ENCODE measurements around the gene KCNIP4.

Gene KCNIP4

GRCh38 chr4:20922962-20923361 is 1025.6 kb downstream of the KCNIP4 start:
- H3K4me1 ChIP-seq (ENCODE audit: insufficient read depth, low read length), result no peaks in the 10 kb centered on the region
- no peak overlapping the region for H3K9ac ChIP-seq (ENCODE audit: low read length)
- H3K27me3 ChIP-seq (ENCODE audit: control insufficient read depth in 1 of 2, insufficient read depth in 2 of 2, low read length in 2 of 2), result no peaks in the 10 kb centered on the region
- H3K36me3 ChIP-seq (ENCODE audit: insufficient read depth, low read length), result no peaks in the 10 kb centered on the region
- no peak overlapping the region for H3K4me3 ChIP-seq (ENCODE audit: low read depth in 1 of 2, low read length in 2 of 2)
- no peaks in the 10 kb centered on the region for H3K9me3 ChIP-seq (ENCODE audit: low read length)
- no peak overlapping the region for H3K27ac ChIP-seq (ENCODE audit: low read depth, low read length)

DNA sequence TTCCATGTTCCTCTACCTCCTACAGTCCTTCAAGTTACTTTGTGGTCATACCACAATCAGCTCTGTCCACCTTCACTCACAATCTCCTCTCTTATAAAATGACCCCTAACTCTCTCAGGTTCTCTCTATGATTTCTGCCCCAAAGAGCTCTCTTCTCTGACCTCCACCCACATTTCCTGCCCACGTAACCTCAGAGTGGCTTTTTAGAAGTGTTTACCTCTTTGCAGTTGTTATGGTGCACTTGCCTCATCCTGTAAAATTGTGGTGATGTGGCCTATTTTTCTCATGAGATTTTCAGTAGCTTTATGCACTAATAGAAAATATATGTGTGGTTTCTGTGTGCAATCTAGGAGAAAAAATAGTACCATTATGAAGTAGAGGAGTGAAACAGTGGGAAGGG is 1032.5 kb downstream of the KCNIP4 start:
- Histone ChIP-seq H3K9me3 (ENCODE audit: low read length) (no peaks in the 10 kb centered on the region), H3K27ac (ENCODE audit: low read depth, low read length) (no peak overlapping the region), H3K4me3 (ENCODE audit: low read depth in 1 of 2, low read length in 2 of 2) (no peak overlapping the region), H3K36me3 (ENCODE audit: insufficient read depth, low read length) (no peaks in the 10 kb centered on the region), H3K27me3 (ENCODE audit: control insufficient read depth in 1 of 2, insufficient read depth in 2 of 2, low read length in 2 of 2) (no peaks in the 10 kb centered on the region), H3K4me1 (ENCODE audit: insufficient read depth, low read length) (no peaks in the 10 kb centered on the region), H3K9ac (ENCODE audit: low read length) (no peak overlapping the region)

DNA sequence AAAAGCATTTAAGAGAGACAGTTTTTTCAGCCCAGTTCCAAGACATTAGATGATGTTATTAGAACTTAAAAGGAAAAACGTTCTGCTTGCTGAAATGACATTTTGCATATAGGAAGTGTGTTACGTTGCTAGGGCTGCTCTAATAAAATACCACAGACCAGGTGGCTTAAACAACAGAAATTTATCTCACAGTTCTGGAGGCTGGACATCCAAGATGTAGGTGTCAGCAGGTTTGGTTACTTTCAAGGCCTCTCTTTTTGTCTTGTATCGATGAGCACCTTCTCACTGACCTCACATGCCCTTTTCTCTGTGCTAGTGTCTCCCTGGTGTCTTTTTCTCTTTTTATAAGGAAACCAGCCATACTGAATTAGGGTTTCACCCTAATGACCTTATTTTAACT is 1043.6 kb downstream of the KCNIP4 start:
- no peaks in the 10 kb centered on the region for H3K36me3 ChIP-seq (ENCODE audit: insufficient read depth, low read length)
- no peak overlapping the region for H3K4me3 ChIP-seq (ENCODE audit: low read depth in 1 of 2, low read length in 2 of 2)
- no peak overlapping the region for H3K27ac ChIP-seq (ENCODE audit: low read depth, low read length)
- no peaks in the 10 kb centered on the region for H3K9me3 ChIP-seq (ENCODE audit: low read length)
- H3K9ac ChIP-seq (ENCODE audit: low read length), result no peak overlapping the region
- H3K27me3 ChIP-seq (ENCODE audit: control insufficient read depth in 1 of 2, insufficient read depth in 2 of 2, low read length in 2 of 2), result no peaks in the 10 kb centered on the region
- H3K4me1 ChIP-seq (ENCODE audit: insufficient read depth, low read length), result peaks cover 9% of the 10 kb centered on the region

DNA sequence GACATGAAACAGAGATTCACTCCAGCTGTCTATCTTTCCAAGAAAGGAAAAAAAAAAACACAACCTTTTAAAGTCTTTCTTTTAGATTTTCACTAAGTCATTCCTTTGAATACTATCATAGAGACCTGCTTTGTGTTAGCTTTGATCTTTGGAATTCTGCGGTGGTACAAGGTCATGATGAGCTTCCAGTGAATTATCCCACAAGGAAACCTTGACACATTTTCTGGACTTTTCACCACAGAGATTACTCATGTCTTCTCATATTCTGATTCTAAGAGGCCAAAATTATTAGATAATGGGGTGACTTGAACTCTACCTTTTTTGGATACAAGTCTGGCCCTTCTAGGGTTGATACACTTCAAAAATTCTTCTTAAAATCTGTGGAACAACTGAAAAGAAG is 1046.7 kb downstream of the KCNIP4 start:
- H3K4me3 ChIP-seq (ENCODE audit: low read depth in 1 of 2, low read length in 2 of 2), result no peak overlapping the region
- no peaks in the 10 kb centered on the region for H3K9me3 ChIP-seq (ENCODE audit: low read length)
- H3K9ac ChIP-seq (ENCODE audit: low read length), result no peak overlapping the region
- peaks cover 9% of the 10 kb centered on the region for H3K4me1 ChIP-seq (ENCODE audit: insufficient read depth, low read length)
- H3K27ac ChIP-seq (ENCODE audit: low read depth, low read length), result no peak overlapping the region
- no peaks in the 10 kb centered on the region for H3K27me3 ChIP-seq (ENCODE audit: control insufficient read depth in 1 of 2, insufficient read depth in 2 of 2, low read length in 2 of 2)
- no peaks in the 10 kb centered on the region for H3K36me3 ChIP-seq (ENCODE audit: insufficient read depth, low read length)

GRCh38 chr4:20899591-20899990 is 1049.0 kb downstream of the KCNIP4 start:
- Histone ChIP-seq H3K27ac (ENCODE audit: low read depth, low read length) (no peak overlapping the region), H3K9me3 (ENCODE audit: low read length) (no peaks in the 10 kb centered on the region), H3K36me3 (ENCODE audit: insufficient read depth, low read length) (no peaks in the 10 kb centered on the region), H3K4me1 (ENCODE audit: insufficient read depth, low read length) (peaks cover 9% of the 10 kb centered on the region), H3K4me3 (ENCODE audit: low read depth in 1 of 2, low read length in 2 of 2) (no peak overlapping the region), H3K27me3 (ENCODE audit: control insufficient read depth in 1 of 2, insufficient read depth in 2 of 2, low read length in 2 of 2) (no peaks in the 10 kb centered on the region), H3K9ac (ENCODE audit: low read length) (no peak overlapping the region)

GRCh38 chr4:20895988-20896387 is 1052.6 kb downstream of the KCNIP4 start:
- peaks cover 9% of the 10 kb centered on the region for H3K4me1 ChIP-seq (ENCODE audit: insufficient read depth, low read length)
- H3K27ac ChIP-seq (ENCODE audit: low read depth, low read length), result no peak overlapping the region
- H3K27me3 ChIP-seq (ENCODE audit: control insufficient read depth in 1 of 2, insufficient read depth in 2 of 2, low read length in 2 of 2), result no peaks in the 10 kb centered on the region
- no peaks in the 10 kb centered on the region for H3K36me3 ChIP-seq (ENCODE audit: insufficient read depth, low read length)
- H3K9me3 ChIP-seq (ENCODE audit: low read length), result no peaks in the 10 kb centered on the region
- H3K9ac ChIP-seq (ENCODE audit: low read length), result no peak overlapping the region
- no peak overlapping the region for H3K4me3 ChIP-seq (ENCODE audit: low read depth in 1 of 2, low read length in 2 of 2)

- H3K27me3 ChIP-seq (ENCODE audit: control insufficient read depth in 1 of 2, insufficient read depth in 2 of 2, low read length in 2 of 2), result no peaks in the 10 kb centered on the region
- H3K4me3 ChIP-seq (ENCODE audit: low read depth in 1 of 2, low read length in 2 of 2), result no peak overlapping the region
- no peak overlapping the region for H3K9ac ChIP-seq (ENCODE audit: low read length)
- no peaks in the 10 kb centered on the region for H3K36me3 ChIP-seq (ENCODE audit: insufficient read depth, low read length)
- H3K9me3 ChIP-seq (ENCODE audit: low read length), result no peaks in the 10 kb centered on the region
- H3K4me1 ChIP-seq (ENCODE audit: insufficient read depth, low read length), result peaks cover 3% of the 10 kb centered on the region
- no peak overlapping the region for H3K27ac ChIP-seq (ENCODE audit: low read depth, low read length)
Observed at GRCh38 chr4:20895208-20895607, 1053.4 kb downstream of the KCNIP4 start.

GRCh38 chr4:20890761-20891160 is 1057.8 kb downstream of the KCNIP4 start:
- H3K27me3 ChIP-seq (ENCODE audit: control insufficient read depth in 1 of 2, insufficient read depth in 2 of 2, low read length in 2 of 2), result no peaks in the 10 kb centered on the region
- H3K9me3 ChIP-seq (ENCODE audit: low read length), result no peaks in the 10 kb centered on the region
- H3K4me1 ChIP-seq (ENCODE audit: insufficient read depth, low read length), result no peaks in the 10 kb centered on the region
- no peaks in the 10 kb centered on the region for H3K36me3 ChIP-seq (ENCODE audit: insufficient read depth, low read length)
- no peak overlapping the region for H3K27ac ChIP-seq (ENCODE audit: low read depth, low read length)
- H3K4me3 ChIP-seq (ENCODE audit: low read depth in 1 of 2, low read length in 2 of 2), result no peak overlapping the region
- no peak overlapping the region for H3K9ac ChIP-seq (ENCODE audit: low read length)

- Histone ChIP-seq H3K4me1 (ENCODE audit: insufficient read depth, low read length) (no peaks in the 10 kb centered on the region), H3K9ac (ENCODE audit: low read length) (no peak overlapping the region), H3K27me3 (ENCODE audit: control insufficient read depth in 1 of 2, insufficient read depth in 2 of 2, low read length in 2 of 2) (no peaks in the 10 kb centered on the region), H3K4me3 (ENCODE audit: low read depth in 1 of 2, low read length in 2 of 2) (no peak overlapping the region), H3K36me3 (ENCODE audit: insufficient read depth, low read length) (no peaks in the 10 kb centered on the region), H3K9me3 (ENCODE audit: low read length) (no peaks in the 10 kb centered on the region), H3K27ac (ENCODE audit: low read depth, low read length) (no peak overlapping the region)
Observed at GRCh38 chr4:20889901-20890300, 1058.7 kb downstream of the KCNIP4 start.

GRCh38 chr4:20883677-20884076 is 1064.9 kb downstream of the KCNIP4 start:
- Histone ChIP-seq H3K9ac (ENCODE audit: low read length) (no peak overlapping the region), H3K27me3 (ENCODE audit: control insufficient read depth in 1 of 2, insufficient read depth in 2 of 2, low read length in 2 of 2) (no peaks in the 10 kb centered on the region), H3K4me1 (ENCODE audit: insufficient read depth, low read length) (no peaks in the 10 kb centered on the region), H3K27ac (ENCODE audit: low read depth, low read length) (no peak overlapping the region), H3K4me3 (ENCODE audit: low read depth in 1 of 2, low read length in 2 of 2) (no peak overlapping the region), H3K9me3 (ENCODE audit: low read length) (no peaks in the 10 kb centered on the region), H3K36me3 (ENCODE audit: insufficient read depth, low read length) (no peaks in the 10 kb centered on the region)

DNA sequence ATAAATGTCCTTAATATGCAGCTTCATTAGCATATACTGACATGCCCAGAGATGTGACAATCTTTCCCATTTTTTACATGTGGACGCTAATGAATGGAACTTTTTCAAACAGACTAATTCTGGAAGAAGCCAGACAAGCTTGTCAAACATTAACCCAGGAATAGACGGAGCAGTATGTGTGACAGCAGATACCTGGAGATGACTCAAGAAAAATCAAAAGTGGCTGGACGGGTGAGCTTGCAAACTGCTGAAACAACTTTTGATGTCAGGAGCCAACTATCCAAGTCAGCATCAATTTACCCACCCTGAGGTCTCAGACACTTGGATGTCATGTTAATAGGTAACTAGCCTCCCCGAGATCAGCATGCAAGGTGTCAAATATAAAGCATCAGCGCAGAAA is 1065.3 kb downstream of the KCNIP4 start:
- H3K4me1 ChIP-seq (ENCODE audit: insufficient read depth, low read length), result no peaks in the 10 kb centered on the region
- no peaks in the 10 kb centered on the region for H3K9me3 ChIP-seq (ENCODE audit: low read length)
- no peak overlapping the region for H3K4me3 ChIP-seq (ENCODE audit: low read depth in 1 of 2, low read length in 2 of 2)
- H3K27ac ChIP-seq (ENCODE audit: low read depth, low read length), result no peak overlapping the region
- no peaks in the 10 kb centered on the region for H3K27me3 ChIP-seq (ENCODE audit: control insufficient read depth in 1 of 2, insufficient read depth in 2 of 2, low read length in 2 of 2)
- no peaks in the 10 kb centered on the region for H3K36me3 ChIP-seq (ENCODE audit: insufficient read depth, low read length)
- H3K9ac ChIP-seq (ENCODE audit: low read length), result no peak overlapping the region

DNA sequence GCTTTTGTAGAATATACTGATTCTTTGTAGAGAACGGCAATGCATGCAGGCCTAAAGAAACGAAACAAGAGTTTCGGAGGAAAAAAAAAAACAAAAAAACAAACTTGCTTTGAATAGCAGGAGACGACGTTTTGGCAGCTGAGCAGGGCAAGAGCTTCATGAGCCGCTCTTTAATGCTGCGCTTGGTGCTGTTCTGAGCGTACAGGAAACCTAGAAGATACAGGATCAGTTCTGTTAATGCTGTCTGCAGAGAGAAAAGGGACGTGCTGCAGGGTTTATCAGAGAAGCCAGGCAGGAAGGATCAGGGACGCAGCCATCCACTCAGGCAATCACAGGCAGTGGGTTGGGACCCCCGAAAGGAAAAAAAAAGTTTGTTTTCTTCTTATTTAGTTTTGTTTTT is 1066.1 kb downstream of the KCNIP4 start:
- Histone ChIP-seq H3K36me3 (ENCODE audit: insufficient read depth, low read length) (no peaks in the 10 kb centered on the region), H3K9ac (ENCODE audit: low read length) (no peak overlapping the region), H3K4me1 (ENCODE audit: insufficient read depth, low read length) (no peaks in the 10 kb centered on the region), H3K4me3 (ENCODE audit: low read depth in 1 of 2, low read length in 2 of 2) (no peak overlapping the region), H3K9me3 (ENCODE audit: low read length) (no peaks in the 10 kb centered on the region), H3K27me3 (ENCODE audit: control insufficient read depth in 1 of 2, insufficient read depth in 2 of 2, low read length in 2 of 2) (no peaks in the 10 kb centered on the region), H3K27ac (ENCODE audit: low read depth, low read length) (no peak overlapping the region)
